DOHH2 (cell line): ENCODE data around the gene WASL.

Experiments used
- H3F3A ChIP-seq: fragments of 200-600 bp; sonication (generic), shearing (Covaris generic); 2 replicates; pipeline ENCODE4 v1.6.0; 2016; ENCODE audit warnings: antibody characterized with exemption, mild to moderate bottlenecking; ENCODE audit not compliant: control insufficient read depth, insufficient read depth
- H3K27ac ChIP-seq: fragments of 200-600 bp; sonication (generic); 2 replicates; pipeline ENCODE4 v1.5.1; 2014; ENCODE audit warnings: low read depth, mild to moderate bottlenecking, low read length, moderate library complexity
- H3K27me3 ChIP-seq: fragments of 200-600 bp; sonication (generic); 2 replicates; pipeline ENCODE4 v1.6.1; 2014; ENCODE audit warnings: mild to moderate bottlenecking, low read length, mixed read lengths; ENCODE audit not compliant: control insufficient read depth
- H3K36me3 ChIP-seq: fragments of 200-600 bp; sonication (generic); 2 replicates; pipeline ENCODE4 v1.6.1; 2014; ENCODE audit warnings: mild to moderate bottlenecking, low read length, moderate library complexity, mixed read lengths; ENCODE audit not compliant: control insufficient read depth
- H3K4me1 ChIP-seq: fragments of 200-600 bp; sonication (generic); 2 replicates; pipeline ENCODE4 v1.6.1; 2014; ENCODE audit warnings: mild to moderate bottlenecking, low read length, mixed read lengths; ENCODE audit not compliant: control insufficient read depth
- H3K4me2 ChIP-seq: fragments of 200-600 bp; sonication (generic); 2 replicates; pipeline ENCODE4 v1.6.0; 2014; ENCODE audit warnings: mild to moderate bottlenecking, low read length, moderate library complexity
- H3K4me3 ChIP-seq: fragments of 200-600 bp; sonication (generic); 2 replicates; pipeline ENCODE4 v1.5.1; 2014; ENCODE audit warnings: mild to moderate bottlenecking, low read length, mixed read lengths
- H3K79me2 ChIP-seq: fragments of 200-600 bp; sonication (generic); 2 replicates; pipeline ENCODE4 v1.6.1; 2014; ENCODE audit warnings: mild to moderate bottlenecking, low read length, mixed read lengths; ENCODE audit not compliant: control insufficient read depth
- H3K9me2 ChIP-seq: fragments of 200-600 bp; sonication (generic); replicated peaks from 2 replicates; pipeline ENCODE4 v1.6.1; 2014; ENCODE audit warnings: mild to moderate bottlenecking, low read length, mixed read lengths; ENCODE audit not compliant: control insufficient read depth
- H3K9me3 ChIP-seq: fragments of 200-600 bp; sonication (generic); 2 replicates; pipeline ENCODE4 v1.6.1; 2014; ENCODE audit warnings: antibody characterized with exemption, low read length, mixed read lengths; ENCODE audit not compliant: control insufficient read depth, insufficient read depth
- H4K20me1 ChIP-seq: fragments of 200-600 bp; sonication (generic); 2 replicates; pipeline ENCODE4 v1.6.0; 2014; ENCODE audit warnings: low read depth, mild to moderate bottlenecking, antibody characterized with exemption, low read length, moderate library complexity; ENCODE audit not compliant: control insufficient read depth, insufficient read depth
- EZH2phosphoT487 ChIP-seq: fragments of 200-600 bp; sonication (generic); IDR thresholded peaks from 2 replicates; pipeline ENCODE4 v1.6.1; 2017; ENCODE audit warnings: borderline replicate concordance, mild to moderate bottlenecking, antibody characterized with exemption, low read length, moderate library complexity, mixed read lengths
- TF ChIP-seq, protein P1 (sequence below): fragments of 200-600 bp; sonication (generic); IDR thresholded peaks from one replicate; pipeline ENCODE4 v1.5.1; 2014; ENCODE audit warnings: antibody characterized with exemption, mild to moderate bottlenecking, low read depth, low read length; ENCODE audit not compliant: poor library complexity, severe bottlenecking

Gene WASL

DNA sequence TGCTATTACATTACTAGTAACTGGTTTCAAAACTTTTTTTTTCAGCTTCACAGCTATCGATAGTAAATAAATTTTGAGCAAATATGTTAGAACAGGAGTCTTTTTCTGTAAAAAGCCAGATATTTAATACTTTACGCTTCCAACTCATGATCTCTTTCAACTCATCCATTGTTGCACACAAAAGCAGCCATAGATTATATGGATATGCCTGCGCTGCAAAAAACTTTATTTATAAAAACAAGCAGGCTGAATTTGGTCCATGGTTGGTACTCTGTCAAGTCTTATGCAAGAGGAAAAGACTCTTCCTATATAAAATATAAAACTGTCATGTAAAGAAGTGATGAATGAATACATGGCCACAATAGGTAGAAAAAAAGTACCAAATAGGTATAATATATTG is 31.1 kb downstream of the WASL start:
- Histone ChIP-seq H3K9me3 (no peaks in the 10 kb centered on the region), H3K79me2 (peaks cover 67% of the 10 kb centered on the region), H3K9me2 (no peaks in the 10 kb centered on the region), H4K20me1 (peaks cover 4% of the 10 kb centered on the region), H3K27ac (no peak overlapping the region), H3K36me3 (no peaks in the 10 kb centered on the region; the same call in 1 of the 2 replicates), H3K4me2 (no peak overlapping the region), H3F3A (no peaks in the 10 kb centered on the region), H3K4me1 (no peaks in the 10 kb centered on the region), H3K4me3 (no peak overlapping the region), H3K27me3 (no peaks in the 10 kb centered on the region)
- TF ChIP-seq, protein P1, sequence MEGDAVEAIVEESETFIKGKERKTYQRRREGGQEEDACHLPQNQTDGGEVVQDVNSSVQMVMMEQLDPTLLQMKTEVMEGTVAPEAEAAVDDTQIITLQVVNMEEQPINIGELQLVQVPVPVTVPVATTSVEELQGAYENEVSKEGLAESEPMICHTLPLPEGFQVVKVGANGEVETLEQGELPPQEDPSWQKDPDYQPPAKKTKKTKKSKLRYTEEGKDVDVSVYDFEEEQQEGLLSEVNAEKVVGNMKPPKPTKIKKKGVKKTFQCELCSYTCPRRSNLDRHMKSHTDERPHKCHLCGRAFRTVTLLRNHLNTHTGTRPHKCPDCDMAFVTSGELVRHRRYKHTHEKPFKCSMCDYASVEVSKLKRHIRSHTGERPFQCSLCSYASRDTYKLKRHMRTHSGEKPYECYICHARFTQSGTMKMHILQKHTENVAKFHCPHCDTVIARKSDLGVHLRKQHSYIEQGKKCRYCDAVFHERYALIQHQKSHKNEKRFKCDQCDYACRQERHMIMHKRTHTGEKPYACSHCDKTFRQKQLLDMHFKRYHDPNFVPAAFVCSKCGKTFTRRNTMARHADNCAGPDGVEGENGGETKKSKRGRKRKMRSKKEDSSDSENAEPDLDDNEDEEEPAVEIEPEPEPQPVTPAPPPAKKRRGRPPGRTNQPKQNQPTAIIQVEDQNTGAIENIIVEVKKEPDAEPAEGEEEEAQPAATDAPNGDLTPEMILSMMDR = no peak
- TF ChIP-seq EZH2phosphoT487 = no peak

DNA sequence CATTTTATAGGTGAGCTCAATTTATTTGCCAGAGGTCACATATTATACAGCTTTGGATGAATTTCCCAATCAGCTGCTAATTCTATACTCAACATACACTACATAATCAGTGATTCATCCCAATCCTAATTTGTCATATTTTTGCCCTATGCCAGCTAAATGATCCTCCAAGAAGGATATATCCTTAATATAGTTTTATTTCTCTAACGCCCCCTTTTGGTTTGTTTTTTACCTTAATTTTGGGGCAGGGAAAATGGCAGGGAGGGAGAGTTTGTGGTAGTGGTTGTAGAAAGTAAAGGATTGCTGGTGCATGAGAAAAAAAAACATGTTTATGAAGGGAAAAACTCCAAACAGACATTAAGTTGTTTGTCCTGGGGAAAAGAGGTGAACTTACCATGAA is 31.9 kb downstream of the WASL start:
- Histone ChIP-seq H3K27me3 (no peaks in the 10 kb centered on the region), H3K27ac (no peak overlapping the region), H3K9me3 (no peaks in the 10 kb centered on the region), H3K9me2 (no peaks in the 10 kb centered on the region), H4K20me1 (peaks cover 4% of the 10 kb centered on the region), H3K79me2 (peaks cover 68% of the 10 kb centered on the region), H3K4me2 (no peak overlapping the region), H3K4me3 (no peak overlapping the region), H3F3A (no peaks in the 10 kb centered on the region), H3K4me1 (no peaks in the 10 kb centered on the region), H3K36me3 (no peaks in the 10 kb centered on the region; the same call in 1 of the 2 replicates)
- TF ChIP-seq EZH2phosphoT487 = no peak
- TF ChIP-seq, protein P1 = peak; percentile 21

DNA sequence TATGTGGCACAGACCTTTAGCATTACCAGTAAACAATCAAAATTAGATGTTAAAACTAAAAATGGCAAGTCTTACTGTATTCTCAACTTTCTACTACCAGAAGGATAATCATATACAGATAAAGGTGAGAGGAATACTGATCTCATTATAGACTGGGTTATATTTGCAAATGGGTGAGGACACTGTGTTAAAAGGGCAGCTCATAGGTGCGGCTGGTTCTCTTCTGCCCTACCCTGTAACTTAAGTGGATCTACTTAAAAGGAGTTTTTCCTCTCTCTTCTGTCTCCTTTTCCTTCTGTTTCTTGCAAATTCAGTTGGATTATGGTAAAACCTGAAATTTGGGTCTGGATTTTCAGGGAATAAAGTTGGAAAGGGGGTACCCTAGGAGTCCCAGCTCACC is 33.0 kb downstream of the WASL start:
- Histone ChIP-seq H3K9me2 (no peaks in the 10 kb centered on the region), H3K79me2 (peaks cover 68% of the 10 kb centered on the region), H4K20me1 (peaks cover 1% of the 10 kb centered on the region; the same call in 1 of the 2 replicates), H3K4me2 (no peak overlapping the region), H3K9me3 (no peaks in the 10 kb centered on the region), H3F3A (no peaks in the 10 kb centered on the region), H3K27ac (no peak overlapping the region), H3K4me3 (no peak overlapping the region), H3K4me1 (no peaks in the 10 kb centered on the region), H3K36me3 (no peaks in the 10 kb centered on the region; the same call in 1 of the 2 replicates), H3K27me3 (no peaks in the 10 kb centered on the region)
- TF ChIP-seq, protein P1 = no peak
- TF ChIP-seq EZH2phosphoT487 = no peak
